Fibroblast of pulmonary artery (primary cell): Measurements from ENCODE around the gene TNRC6C.

Experiments used
- DNase-seq: peaks from one replicate; pipeline ENCODE4 v3.0.0-alpha.2; 2010; ENCODE audit warnings: low read depth
- H3K4me3 ChIP-seq: replicated peaks from 2 replicates; pipeline ENCODE4 v1.5.1; 2011; ENCODE audit warnings: low read depth, mild to moderate bottlenecking, control low read depth, low read length, moderate library complexity
- TF ChIP-seq, protein P1 (sequence below): IDR thresholded peaks from 2 replicates; pipeline ENCODE4 v1.5.1; 2011; ENCODE audit warnings: mild to moderate bottlenecking, control low read depth, low read length, inconsistent platforms; ENCODE audit errors: missing control alignments

TNRC6C gene, protein sequence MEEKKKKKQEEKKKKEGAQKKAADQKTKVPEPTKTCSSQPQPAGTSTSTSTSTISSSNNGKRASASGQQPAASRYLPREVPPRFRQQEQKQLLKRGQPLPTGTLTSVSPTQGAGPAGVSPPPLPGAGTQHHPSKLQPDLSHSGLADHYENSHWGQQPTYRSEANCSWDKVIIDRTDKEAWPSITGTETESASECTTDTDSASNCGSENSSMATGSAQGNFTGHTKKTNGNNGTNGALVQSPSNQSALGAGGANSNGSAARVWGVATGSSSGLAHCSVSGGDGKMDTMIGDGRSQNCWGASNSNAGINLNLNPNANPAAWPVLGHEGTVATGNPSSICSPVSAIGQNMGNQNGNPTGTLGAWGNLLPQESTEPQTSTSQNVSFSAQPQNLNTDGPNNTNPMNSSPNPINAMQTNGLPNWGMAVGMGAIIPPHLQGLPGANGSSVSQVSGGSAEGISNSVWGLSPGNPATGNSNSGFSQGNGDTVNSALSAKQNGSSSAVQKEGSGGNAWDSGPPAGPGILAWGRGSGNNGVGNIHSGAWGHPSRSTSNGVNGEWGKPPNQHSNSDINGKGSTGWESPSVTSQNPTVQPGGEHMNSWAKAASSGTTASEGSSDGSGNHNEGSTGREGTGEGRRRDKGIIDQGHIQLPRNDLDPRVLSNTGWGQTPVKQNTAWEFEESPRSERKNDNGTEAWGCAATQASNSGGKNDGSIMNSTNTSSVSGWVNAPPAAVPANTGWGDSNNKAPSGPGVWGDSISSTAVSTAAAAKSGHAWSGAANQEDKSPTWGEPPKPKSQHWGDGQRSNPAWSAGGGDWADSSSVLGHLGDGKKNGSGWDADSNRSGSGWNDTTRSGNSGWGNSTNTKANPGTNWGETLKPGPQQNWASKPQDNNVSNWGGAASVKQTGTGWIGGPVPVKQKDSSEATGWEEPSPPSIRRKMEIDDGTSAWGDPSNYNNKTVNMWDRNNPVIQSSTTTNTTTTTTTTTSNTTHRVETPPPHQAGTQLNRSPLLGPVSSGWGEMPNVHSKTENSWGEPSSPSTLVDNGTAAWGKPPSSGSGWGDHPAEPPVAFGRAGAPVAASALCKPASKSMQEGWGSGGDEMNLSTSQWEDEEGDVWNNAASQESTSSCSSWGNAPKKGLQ (N-terminal part only)

DNA sequence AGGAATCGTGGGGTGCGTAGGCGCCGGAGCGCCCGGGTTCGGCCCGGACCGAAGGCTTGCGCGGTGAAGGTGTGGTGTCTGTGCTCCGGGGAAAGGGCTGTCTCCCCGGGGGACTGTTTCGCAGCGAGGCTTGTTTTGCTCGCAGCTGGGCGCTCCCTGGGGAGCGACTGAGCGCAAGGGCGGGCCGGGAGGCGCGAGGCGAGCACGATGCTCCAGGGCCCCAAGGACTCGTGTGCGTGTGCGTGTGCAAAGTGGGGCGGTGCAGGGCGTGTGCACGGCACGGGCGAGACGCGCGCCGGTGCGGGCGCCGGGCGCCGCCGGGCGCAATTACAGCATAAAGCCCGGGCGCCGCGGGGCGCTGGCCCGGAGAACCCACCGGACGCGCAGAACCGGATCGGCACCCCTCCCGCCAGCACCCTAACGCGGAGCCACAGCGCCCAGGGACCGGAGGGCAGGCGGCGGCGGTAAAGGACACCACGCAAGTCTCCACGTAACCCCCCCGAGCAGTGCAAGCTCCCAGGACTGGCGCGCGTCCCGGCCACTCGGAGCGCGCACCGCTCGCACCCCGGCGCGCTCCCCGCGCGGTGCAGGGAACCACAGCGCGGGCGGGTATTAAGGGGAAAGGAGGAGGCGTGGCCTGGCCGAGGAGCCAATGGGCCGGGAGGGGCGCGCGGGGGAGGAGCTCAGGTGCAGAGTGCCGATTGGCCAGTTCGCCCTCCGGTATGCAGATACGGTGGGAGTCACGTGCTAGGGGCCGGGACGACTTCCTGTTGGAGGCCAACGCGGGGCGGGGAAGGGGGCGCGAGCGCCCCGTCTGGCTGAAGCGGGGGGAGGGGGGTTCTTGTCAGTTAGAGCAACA, at the start of gene TNRC6C:
Gene TNRC6C (plus strand): TSS at position 847 of the 859 bp plus-strand sequence. CDS start 45,504 bp downstream, outside the sequence.
- TF ChIP-seq, protein P1, sequence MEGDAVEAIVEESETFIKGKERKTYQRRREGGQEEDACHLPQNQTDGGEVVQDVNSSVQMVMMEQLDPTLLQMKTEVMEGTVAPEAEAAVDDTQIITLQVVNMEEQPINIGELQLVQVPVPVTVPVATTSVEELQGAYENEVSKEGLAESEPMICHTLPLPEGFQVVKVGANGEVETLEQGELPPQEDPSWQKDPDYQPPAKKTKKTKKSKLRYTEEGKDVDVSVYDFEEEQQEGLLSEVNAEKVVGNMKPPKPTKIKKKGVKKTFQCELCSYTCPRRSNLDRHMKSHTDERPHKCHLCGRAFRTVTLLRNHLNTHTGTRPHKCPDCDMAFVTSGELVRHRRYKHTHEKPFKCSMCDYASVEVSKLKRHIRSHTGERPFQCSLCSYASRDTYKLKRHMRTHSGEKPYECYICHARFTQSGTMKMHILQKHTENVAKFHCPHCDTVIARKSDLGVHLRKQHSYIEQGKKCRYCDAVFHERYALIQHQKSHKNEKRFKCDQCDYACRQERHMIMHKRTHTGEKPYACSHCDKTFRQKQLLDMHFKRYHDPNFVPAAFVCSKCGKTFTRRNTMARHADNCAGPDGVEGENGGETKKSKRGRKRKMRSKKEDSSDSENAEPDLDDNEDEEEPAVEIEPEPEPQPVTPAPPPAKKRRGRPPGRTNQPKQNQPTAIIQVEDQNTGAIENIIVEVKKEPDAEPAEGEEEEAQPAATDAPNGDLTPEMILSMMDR = peak; percentile 2
- peak; percentile 99 for DNase-seq
- H3K4me3 ChIP-seq = peak within 1 kb of the TSS; percentile 62

DNA sequence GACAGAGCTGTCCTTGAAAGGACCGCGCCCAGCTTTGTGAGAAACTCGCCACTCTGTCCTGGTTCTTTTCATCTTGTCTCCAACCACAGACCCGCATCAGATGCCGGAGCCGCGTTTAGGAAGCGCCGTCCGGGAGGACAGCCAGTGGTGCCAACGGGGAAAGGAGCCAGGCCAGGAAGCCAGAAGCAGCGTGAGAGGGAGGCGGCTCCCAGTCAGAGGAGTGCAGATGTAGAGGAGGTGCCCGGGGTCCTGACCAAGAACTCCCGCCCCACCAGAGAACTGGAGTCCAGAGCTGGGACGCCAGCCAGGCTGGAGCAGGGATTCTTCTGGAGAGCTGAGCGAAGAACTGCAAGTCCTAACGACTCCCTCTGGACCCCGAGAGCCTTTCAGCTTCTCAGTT, 49.3 kb upstream of the TNRC6C start:
- DNase-seq = peak; percentile 10

DNA sequence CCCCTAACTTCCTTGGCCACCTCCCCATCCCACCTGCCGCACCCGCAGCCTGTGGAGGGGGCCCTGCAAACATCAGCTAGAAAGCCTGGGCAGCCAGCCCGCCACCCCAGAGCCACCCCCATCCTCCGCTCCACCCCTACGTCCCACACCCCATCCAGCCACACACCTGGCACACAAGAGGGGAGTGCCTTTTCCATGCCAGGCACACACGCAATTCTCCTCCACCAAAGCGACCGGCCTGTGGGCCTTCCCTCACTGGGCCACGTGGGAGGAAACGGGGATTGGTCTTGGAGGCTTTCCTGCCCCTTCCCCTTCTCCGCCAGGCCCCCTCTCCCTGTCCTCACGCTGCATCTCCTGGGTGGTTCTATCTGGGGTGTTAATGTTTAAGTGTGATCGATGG, 48.7 kb upstream of the TNRC6C start:
- no peak overlapping the region for H3K4me3 ChIP-seq
- DNase-seq = no peak
- TF ChIP-seq, protein P1 = no peak

More for the DNA sequence above, 49.3 kb upstream of the TNRC6C start:
- H3K4me3 ChIP-seq = no peak overlapping the region
- TF ChIP-seq, protein P1 = no peak

DNA sequence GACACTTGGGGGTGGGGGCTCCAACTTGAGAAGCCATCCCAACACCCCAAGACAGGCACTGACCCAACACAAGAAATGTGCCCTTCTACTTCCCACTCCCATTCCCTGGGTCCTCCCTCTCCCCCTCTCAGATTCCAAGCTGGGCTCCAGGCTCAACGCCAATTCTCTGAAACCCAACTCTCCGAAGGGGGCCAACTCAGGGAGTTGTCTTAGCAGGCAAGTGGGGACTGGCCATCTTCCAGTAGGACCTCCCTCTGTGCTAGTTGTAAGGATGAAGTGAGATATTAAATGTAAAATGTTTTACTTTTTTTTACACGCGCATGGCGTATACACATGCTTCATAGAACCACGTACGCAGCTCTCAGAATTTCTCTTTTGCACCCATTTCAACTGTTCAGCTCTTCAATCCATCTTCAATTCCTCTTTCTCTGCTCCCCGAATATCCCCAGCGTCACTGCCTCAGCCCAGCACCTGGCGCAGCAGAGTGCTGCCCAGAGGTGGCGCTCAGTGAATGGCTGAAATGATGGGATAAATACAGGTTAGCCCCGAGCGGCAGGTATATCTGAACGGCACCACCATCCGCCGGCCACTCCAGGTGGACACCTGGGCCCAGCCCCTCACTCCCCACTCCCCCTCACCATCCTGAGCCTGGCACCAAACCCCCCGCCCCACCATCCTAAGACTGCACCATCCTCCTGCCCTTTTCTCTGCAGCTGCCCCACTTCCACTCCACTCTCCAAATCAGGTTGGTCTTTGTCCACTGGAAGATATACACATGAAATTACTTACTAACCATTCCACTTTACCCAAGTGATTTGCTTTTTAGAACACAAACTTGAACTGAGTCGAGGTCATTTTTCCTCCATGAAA, 43.9 kb upstream of the TNRC6C start:
- TF ChIP-seq, protein P1 = no peak
- no peak overlapping the region for H3K4me3 ChIP-seq
- DNase-seq = no peak

DNA sequence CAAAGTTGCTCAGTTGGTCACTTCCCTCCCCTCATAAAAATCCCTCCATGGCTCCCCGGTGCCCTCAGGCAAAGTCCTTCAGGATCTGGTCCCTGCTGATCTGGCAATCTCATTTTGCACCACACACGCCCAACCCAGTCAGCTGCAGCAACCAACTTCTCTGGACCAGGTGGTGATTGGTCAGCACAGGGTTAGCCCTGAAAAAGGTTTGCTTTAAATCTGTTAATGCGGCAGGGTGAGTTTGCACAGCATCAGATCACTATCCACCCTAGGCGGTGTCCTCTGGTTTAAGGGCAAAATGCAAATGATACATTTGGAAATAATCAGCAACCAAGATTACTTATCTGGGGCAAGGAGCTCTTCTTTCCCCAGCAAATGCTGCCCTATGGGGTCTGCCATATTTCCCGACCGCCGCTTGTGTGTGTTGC, 42.9 kb upstream of the TNRC6C start:
- no peak overlapping the region for H3K4me3 ChIP-seq
- TF ChIP-seq, protein P1 = no peak
- DNase-seq = no peak
